Activated CD8-positive, alpha-beta T cell treated with anti-CD3 and anti-CD28 coated beads, Interleukin-2, amount 10 ng/mL, durations not matched to agents 7 days and 5 days (primary cell): ENCODE measurements around the gene SH3RF1. TPM values are rescaled to one million over a fixed set of nuclear protein-coding genes. Genes with fewer than 3 reads are reported as not detected.
A peak's percentile ranks its signal among the peaks of the same experiment; 100 is the strongest.

Experiments used
- ATAC-seq: fragments of 150-1000 bp; cut with Tn5 transposase; one replicate; pipeline ENCODE4 v1.10.0; 2021; ENCODE audit warnings: moderate library complexity
- CTCF ChIA-PET: fragments of 350-600 bp; sonication (Branson Sonifier 250); formaldehyde crosslinking; loops from one replicate; lab custom pipeline; 2021; ENCODE audit warnings: antibody characterized with exemption; lab: Charles Lee
- POLR2A ChIA-PET: fragments of 350-600 bp; sonication (Branson Sonifier 250); formaldehyde crosslinking; loops from one replicate; lab custom pipeline; 2021; ENCODE audit warnings: antibody characterized with exemption; lab: Charles Lee
- DNase-seq: peaks from one replicate; pipeline ENCODE4 v3.0.0-alpha.2; 2020
- H3K27ac Mint-ChIP-seq: one replicate; pipeline ENCODE4 v1.8.0; 2021; ENCODE audit warnings: mild to moderate bottlenecking, mixed read lengths
- H3K27me3 Mint-ChIP-seq: one replicate; pipeline ENCODE4 v1.8.0; 2021; ENCODE audit warnings: low read depth, mixed read lengths
- H3K36me3 Mint-ChIP-seq: one replicate; pipeline ENCODE4 v1.8.0; 2021; ENCODE audit warnings: low read depth, mixed read lengths
- H3K4me1 Mint-ChIP-seq: one replicate; pipeline ENCODE4 v1.8.0; 2021; ENCODE audit warnings: low read depth, mixed read lengths
- H3K4me3 Mint-ChIP-seq: one replicate; pipeline ENCODE4 v1.8.0; 2021; ENCODE audit warnings: mild to moderate bottlenecking, mixed read lengths
- H3K9me3 Mint-ChIP-seq: one replicate; pipeline ENCODE4 v1.8.0; 2022; ENCODE audit warnings: mixed read lengths; ENCODE audit not compliant: insufficient read depth
- total RNA-seq, 2 experiments: library from RNA; stranded (reverse); gene quantifications; one replicate each; pipeline ENCODE4 v1.2.3, GENCODE V29; 2021

Gene SH3RF1
- under 1 TPM; 0.08 to 0.18 TPM for total RNA-seq

DNA sequence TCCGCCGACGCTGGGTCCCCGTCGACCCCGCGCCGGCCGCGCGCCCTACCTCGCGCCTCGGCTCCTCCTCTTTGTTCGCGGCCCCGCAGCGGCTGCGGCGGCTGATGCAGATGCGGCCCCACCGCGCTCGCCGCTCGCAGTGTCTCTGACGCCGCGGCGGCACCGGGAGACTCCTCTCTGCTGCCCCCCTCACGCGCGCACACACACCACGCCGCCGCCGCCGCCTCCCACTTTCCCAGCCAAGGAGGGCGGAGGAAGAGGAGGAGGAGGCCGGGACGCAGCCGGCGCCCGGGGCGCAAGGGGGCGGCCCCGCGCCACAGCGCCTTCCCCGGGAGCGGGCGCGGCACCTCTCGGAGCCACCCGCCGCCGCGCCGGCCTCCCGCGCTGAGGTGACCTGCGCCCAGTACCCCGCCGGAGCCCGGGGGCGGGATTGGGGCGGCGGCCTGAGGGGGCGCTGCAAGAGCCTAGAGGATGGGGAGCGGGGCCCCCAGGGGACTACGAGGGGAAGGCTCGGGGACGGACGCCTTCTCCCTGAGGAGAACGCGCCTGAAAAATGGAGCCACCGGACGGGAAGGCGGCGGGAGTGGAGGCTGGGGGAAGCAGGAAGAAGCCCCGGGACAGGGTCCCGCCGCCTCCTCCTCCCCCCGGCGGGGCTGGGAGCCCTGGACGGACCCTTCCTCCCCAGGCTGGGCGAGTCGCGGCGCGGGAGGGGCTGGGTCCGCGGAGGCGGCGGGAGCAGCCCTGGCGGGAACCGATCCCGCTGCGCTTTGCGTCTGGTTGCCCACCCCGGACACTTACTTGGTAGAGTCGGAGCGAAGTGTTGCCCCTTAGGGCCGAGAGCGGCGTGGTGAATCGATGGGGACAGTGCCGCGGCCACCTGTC lies at the start of gene SH3RF1:
SH3RF1 (minus strand) TSS at position 147 of the 882 bp plus-strand sequence. CDS start 1,744 bp downstream, outside the sequence.
- no peaks in the 10 kb centered on the region for H3K9me3 Mint-ChIP-seq
- peaks cover 64% of the 10 kb centered on the region for H3K27me3 Mint-ChIP-seq
- DNase-seq (peak; percentile 41), ATAC-seq (peak; percentile 84)
- CTCF ChIA-PET: interaction anchor here (1.2 to 1.7 kb wide), 2 partner anchors 10 to 214 kb away, joined by 5 to 6 read pairs; no protein-coding TSS in a partner anchor
- POLR2A ChIA-PET: no interaction called here
- H3K4me3 Mint-ChIP-seq: peak within 1 kb of the TSS; percentile 78
- no peaks in the 10 kb centered on the region for H3K36me3 Mint-ChIP-seq
- H3K4me1 Mint-ChIP-seq: peaks cover 15% of the 10 kb centered on the region
- H3K27ac Mint-ChIP-seq: no peak within 1 kb of the TSS

DNA sequence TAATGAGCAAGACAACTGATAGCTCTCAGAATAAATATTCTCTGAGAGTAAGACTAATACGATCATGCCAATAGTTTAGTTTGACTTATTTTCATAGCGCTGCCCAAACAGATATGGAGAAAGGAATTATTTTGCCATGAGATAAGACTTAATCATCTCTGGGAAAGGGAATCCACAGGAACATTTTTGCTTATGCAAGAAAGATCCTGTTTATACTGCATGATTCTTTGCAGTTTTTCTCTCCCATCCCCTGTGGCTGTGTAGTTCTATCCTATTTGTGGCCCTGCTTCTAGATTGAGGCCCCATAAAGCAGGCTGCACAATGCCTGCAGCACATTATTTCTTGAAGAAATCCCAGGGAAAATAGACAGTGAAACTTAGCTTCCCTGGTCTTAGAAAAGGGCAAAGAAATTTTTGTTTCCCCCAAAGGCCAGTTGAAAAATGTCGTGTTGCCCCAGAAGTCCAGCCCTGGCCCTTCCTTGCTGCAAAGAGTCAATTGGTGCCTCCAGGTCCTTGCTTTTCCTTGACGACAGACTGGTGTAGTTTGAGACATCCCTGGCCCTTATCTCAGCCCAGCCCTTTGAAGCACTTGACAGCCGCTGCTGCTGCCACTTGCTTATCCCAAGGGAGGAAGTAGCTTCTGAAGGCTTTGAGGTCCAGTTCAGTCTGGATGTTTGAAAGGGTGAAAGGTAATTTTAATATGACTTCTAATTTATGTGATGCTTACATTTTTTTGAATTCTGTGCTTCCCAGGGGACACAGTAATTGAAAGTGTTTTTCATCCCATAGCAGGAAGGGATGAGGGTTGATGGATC lies 45.0 kb upstream of the SH3RF1 start:
- ChIA-PET POLR2A (no interaction called here), CTCF (no interaction called here)
- no peaks in the 10 kb centered on the region for H3K4me1 Mint-ChIP-seq
- ATAC-seq: no peak
- H3K27ac Mint-ChIP-seq: no peak overlapping the region
- no peaks in the 10 kb centered on the region for H3K9me3 Mint-ChIP-seq
- peaks cover 4% of the 10 kb centered on the region for H3K27me3 Mint-ChIP-seq
- H3K36me3 Mint-ChIP-seq: no peaks in the 10 kb centered on the region
- no peak overlapping the region for H3K4me3 Mint-ChIP-seq
- DNase-seq: no peak

DNA sequence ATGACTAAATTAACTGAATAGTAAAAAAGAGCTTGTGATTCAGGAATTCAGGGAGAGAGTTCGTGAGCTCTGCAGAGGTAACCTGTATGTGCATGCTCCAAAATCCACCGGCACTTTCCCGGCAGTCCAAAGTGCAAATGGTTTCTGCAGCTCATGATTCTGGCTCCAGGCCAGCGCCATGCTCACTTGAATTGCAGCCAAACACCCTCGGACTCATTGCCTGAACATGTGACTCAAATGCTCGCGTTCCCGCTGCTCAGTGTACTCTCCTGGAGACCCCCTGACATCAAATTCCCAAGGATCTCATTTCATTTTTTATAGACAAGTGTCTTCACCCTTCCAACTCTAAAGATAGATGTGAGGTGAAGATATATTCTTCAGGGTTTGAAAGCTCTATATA lies 44.1 kb upstream of the SH3RF1 start:
- no peaks in the 10 kb centered on the region for H3K36me3 Mint-ChIP-seq
- no peak overlapping the region for H3K27ac Mint-ChIP-seq
- no peaks in the 10 kb centered on the region for H3K9me3 Mint-ChIP-seq
- H3K4me1 Mint-ChIP-seq: no peaks in the 10 kb centered on the region
- POLR2A ChIA-PET: no interaction called here
- CTCF ChIA-PET: no interaction called here
- ATAC-seq (no peak), DNase-seq (no peak)
- no peak overlapping the region for H3K4me3 Mint-ChIP-seq
- peaks cover 4% of the 10 kb centered on the region for H3K27me3 Mint-ChIP-seq

DNA sequence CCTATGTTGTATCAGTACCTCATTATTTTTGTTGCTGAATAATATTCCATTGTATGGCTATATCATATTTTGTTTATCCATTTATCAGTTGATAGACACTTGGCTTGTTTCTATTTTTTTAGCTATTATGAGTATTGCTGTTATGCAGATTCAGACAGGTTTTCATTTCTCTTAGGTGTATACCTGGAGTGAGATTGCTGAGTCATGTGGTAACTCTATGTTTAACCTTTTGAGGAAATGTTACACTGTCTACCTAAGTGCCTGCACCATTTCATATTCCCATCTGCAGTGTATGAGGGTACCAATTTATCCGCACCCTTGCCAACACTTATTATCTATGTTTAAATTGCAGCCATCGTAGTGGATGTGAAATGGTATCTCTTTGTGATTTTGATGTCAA lies 43.0 kb upstream of the SH3RF1 start:
- Mint-ChIP-seq H3K4me3 (no peak overlapping the region), H3K27me3 (peaks cover 2% of the 10 kb centered on the region), H3K36me3 (no peaks in the 10 kb centered on the region), H3K27ac (no peak overlapping the region), H3K4me1 (no peaks in the 10 kb centered on the region), H3K9me3 (no peaks in the 10 kb centered on the region)
- no peak for ATAC-seq
- ChIA-PET POLR2A (no interaction called here), CTCF (no interaction called here)
- no peak for DNase-seq

DNA sequence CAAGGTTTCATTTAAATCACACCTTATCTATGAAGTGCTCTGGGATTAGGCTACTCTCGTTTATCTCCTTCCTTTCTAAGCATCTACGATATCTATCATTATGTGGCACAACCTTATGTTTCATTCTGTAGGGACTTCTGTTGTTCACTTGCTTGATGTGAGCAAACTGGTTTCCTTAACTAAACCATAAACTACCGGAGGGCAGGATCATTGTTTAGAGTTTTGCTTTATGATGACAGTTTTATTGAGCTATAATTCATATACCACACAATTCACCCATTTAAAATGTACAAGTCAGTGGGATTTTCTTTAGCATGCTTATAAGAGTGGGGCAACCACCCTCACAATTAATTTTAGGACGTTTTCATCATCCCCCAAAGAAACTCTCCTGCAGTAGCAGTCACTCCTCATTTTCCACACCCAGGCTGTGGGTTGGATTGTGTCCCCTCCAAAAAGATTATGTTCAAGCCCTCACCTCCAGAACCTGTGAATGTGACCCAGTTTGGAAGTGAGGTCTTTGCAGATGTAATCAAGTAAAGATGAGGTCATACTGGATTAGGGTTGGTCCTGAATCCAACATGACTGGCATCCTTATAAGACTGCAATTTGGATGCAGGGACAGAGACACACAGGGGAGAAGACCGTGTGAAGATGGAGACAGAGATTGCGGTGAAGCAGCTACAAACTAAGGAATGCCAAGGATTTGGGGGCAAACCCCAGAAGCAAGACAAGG lies 42.1 kb upstream of the SH3RF1 start:
- POLR2A ChIA-PET: no interaction called here
- peaks cover 2% of the 10 kb centered on the region for H3K27me3 Mint-ChIP-seq
- no peak overlapping the region for H3K27ac Mint-ChIP-seq
- H3K9me3 Mint-ChIP-seq: no peaks in the 10 kb centered on the region
- no peak overlapping the region for H3K4me3 Mint-ChIP-seq
- no peaks in the 10 kb centered on the region for H3K4me1 Mint-ChIP-seq
- CTCF ChIA-PET: no interaction called here
- H3K36me3 Mint-ChIP-seq: no peaks in the 10 kb centered on the region
- DNase-seq (no peak), ATAC-seq (no peak)

DNA sequence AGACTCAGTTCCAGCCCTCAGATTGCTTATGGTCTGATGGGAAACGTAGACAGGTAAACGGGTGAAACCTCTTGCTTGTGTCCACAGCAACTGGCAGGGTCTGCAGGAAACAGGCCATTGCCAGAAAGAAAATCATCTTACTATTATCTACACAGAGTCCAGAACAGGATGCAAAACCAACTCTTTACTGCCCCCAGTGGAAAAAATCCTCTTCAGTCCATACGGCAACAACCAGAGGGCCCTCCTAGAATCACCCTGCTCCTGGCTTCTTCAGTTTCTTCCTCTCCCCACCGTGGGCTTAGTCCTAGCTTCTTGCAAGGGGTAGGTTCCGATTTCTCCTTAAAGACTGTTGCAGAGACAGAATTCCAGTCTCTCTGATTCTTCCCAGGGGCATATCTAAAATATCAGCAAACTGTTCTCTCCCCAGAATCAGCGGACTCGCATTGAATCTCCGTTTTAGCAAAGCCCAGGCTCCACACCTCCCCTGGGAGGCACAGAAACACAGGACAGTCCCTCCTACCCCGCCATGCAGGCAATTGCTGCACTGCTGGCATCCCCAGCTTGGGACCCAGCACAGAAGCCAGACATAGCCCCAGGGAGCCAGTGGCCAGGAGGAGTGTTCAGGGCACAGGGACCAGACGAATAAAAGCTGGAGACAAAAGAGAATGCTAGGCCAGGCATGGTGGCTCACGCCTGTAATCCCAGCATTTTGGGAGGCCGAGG lies 41.0 kb upstream of the SH3RF1 start:
- Mint-ChIP-seq H3K4me1 (no peaks in the 10 kb centered on the region), H3K27me3 (peaks cover 2% of the 10 kb centered on the region), H3K27ac (no peak overlapping the region), H3K9me3 (no peaks in the 10 kb centered on the region), H3K36me3 (no peaks in the 10 kb centered on the region), H3K4me3 (no peak overlapping the region)
- CTCF ChIA-PET: no interaction called here
- no peak for DNase-seq
- ATAC-seq: peak; percentile 47
- POLR2A ChIA-PET: no interaction called here

DNA sequence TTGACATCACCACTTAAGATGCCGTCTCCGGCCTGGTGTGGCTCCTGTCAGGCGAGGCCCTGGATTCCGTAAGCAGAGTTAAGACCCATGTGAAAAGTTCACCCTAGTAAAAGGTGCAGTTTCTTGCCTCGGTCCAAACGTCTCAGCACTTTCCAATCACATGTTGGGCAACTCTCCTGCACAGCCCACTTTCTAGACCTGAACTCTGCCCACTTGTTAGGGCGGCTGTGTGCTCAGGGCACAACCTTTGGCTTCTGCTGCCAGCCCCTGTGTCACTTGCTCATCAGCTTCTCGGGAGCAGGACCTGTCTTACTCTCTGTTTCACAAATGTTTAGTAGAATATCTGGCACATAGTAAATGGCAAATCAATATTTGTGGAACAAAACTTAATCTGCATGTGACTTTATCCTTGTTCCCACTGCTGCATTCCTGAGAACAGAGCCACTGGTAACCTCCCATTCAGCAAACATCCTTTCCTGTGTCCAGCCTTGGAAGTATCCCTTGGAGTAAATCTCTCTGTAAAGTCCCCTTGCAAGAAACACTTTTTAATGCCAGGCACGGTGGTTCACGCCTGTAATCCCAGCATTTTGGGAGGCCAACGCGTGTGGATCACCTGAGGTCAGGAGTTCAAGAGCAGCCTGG lies 38.7 kb upstream of the SH3RF1 start:
- peaks cover 2% of the 10 kb centered on the region for H3K27me3 Mint-ChIP-seq
- no peaks in the 10 kb centered on the region for H3K4me1 Mint-ChIP-seq
- DNase-seq: no peak
- H3K9me3 Mint-ChIP-seq: no peaks in the 10 kb centered on the region
- H3K36me3 Mint-ChIP-seq: no peaks in the 10 kb centered on the region
- POLR2A ChIA-PET: no interaction called here
- no peak overlapping the region for H3K4me3 Mint-ChIP-seq
- no peak overlapping the region for H3K27ac Mint-ChIP-seq
- CTCF ChIA-PET: no interaction called here
- ATAC-seq: no peak

DNA sequence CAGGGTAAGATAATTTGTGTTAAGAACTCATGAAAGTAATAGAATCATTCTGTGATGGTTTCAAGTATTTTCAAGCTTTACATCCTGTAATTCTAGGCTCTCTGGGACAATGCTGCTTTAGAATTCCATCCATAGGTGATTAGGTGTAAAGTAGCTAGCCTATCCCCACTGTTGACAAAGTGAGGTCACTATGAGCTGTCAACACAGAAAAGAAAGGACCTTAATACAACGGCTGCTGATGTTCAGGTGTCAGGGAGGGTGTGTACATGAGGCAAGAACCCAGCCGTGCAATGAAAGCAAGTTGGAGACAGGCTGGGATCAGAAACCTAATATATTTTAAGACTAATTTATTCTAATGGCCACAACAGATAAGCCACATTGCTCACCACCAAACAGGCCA lies 36.8 kb upstream of the SH3RF1 start:
- DNase-seq (no peak), ATAC-seq (no peak)
- no peaks in the 10 kb centered on the region for H3K36me3 Mint-ChIP-seq
- no peak overlapping the region for H3K4me3 Mint-ChIP-seq
- ChIA-PET POLR2A (no interaction called here), CTCF (no interaction called here)
- H3K27ac Mint-ChIP-seq: no peak overlapping the region
- no peaks in the 10 kb centered on the region for H3K9me3 Mint-ChIP-seq
- H3K27me3 Mint-ChIP-seq: no peaks in the 10 kb centered on the region
- H3K4me1 Mint-ChIP-seq: no peaks in the 10 kb centered on the region

DNA sequence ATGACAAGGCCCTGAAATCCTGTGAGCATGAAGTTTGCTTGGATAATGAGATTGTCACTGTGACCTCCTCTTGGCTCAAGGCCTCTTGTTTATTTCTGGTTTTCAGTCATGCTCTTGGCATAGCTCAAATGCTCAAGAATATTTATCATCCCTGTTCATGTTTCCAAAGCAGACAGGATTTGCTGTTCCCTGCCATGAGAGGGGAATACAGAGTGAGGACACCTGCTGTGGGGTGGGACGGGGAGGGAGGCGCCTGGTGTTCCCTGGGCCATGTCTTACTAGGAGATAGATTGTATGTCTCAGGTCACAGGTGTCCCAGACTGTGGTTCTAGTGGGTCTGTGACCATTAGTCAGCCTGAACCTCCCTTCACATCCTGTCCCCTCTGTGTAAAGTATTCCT lies 34.9 kb upstream of the SH3RF1 start:
- Mint-ChIP-seq H3K27me3 (no peaks in the 10 kb centered on the region), H3K4me3 (no peak overlapping the region), H3K27ac (no peak overlapping the region), H3K9me3 (no peaks in the 10 kb centered on the region), H3K4me1 (no peaks in the 10 kb centered on the region), H3K36me3 (no peaks in the 10 kb centered on the region)
- CTCF ChIA-PET: no interaction called here
- ATAC-seq (no peak), DNase-seq (no peak)
- POLR2A ChIA-PET: no interaction called here

DNA sequence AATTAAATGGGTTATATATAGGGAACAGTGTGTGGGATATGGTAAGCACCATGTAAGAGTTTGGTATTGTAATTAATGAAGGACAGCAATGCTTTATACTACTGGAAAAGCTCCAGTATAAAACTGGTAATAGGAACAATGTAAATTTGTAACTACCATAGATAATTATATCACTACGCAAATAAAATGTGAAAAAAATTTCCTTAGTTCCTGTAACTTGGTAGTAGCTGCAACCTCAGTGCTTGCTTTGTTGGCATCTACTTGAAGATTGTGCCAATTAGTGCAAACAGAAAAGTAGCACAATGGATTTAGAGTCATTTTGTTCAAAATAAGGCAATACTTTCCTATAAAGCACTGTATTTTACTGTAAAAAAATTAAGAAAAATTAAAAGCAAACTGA lies 34.4 kb upstream of the SH3RF1 start:
- H3K27me3 Mint-ChIP-seq: no peaks in the 10 kb centered on the region
- no peak for ATAC-seq
- H3K4me1 Mint-ChIP-seq: no peaks in the 10 kb centered on the region
- H3K27ac Mint-ChIP-seq: no peak overlapping the region
- no peaks in the 10 kb centered on the region for H3K36me3 Mint-ChIP-seq
- no peak for DNase-seq
- no peak overlapping the region for H3K4me3 Mint-ChIP-seq
- ChIA-PET POLR2A (no interaction called here), CTCF (no interaction called here)
- H3K9me3 Mint-ChIP-seq: no peaks in the 10 kb centered on the region

DNA sequence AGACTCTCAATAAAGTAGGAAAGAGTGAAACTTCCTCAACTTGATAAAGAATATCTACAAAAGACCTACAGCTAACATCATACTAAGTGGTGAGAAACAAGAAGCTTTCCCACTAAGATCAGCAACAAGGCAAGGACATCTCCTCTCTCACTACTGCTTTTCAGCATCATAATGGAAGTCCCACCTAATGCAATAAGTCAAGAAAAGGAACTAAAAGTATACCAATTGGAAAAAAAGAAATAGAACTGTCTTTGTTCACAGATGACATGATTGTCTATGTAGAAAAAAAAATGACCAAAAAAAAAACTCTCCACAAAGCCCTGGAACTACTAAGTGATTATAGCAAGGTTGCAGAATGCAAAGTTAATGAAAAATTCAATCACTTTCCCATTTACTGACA lies 25.1 kb upstream of the SH3RF1 start:
- ATAC-seq: no peak
- Mint-ChIP-seq H3K27ac (no peak overlapping the region), H3K4me1 (peaks cover 13% of the 10 kb centered on the region), H3K27me3 (peaks cover 46% of the 10 kb centered on the region), H3K9me3 (no peaks in the 10 kb centered on the region), H3K36me3 (no peaks in the 10 kb centered on the region), H3K4me3 (no peak overlapping the region)
- ChIA-PET CTCF (interaction anchor here (0.6 kb wide), 1 partner anchor 68 kb away, joined by 3 read pairs; no protein-coding TSS in a partner anchor), POLR2A (no interaction called here)
- DNase-seq: no peak
